Measurements from ENCODE around the gene DDX51.

DDX51 gene

GRCh38 chr12:132160016-132160415, 15.9 kb upstream of the DDX51 start:
- TF ChIP-seq, protein P1, sequence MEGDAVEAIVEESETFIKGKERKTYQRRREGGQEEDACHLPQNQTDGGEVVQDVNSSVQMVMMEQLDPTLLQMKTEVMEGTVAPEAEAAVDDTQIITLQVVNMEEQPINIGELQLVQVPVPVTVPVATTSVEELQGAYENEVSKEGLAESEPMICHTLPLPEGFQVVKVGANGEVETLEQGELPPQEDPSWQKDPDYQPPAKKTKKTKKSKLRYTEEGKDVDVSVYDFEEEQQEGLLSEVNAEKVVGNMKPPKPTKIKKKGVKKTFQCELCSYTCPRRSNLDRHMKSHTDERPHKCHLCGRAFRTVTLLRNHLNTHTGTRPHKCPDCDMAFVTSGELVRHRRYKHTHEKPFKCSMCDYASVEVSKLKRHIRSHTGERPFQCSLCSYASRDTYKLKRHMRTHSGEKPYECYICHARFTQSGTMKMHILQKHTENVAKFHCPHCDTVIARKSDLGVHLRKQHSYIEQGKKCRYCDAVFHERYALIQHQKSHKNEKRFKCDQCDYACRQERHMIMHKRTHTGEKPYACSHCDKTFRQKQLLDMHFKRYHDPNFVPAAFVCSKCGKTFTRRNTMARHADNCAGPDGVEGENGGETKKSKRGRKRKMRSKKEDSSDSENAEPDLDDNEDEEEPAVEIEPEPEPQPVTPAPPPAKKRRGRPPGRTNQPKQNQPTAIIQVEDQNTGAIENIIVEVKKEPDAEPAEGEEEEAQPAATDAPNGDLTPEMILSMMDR (IDR thresholded peaks at IDR 0.05; ENCODE audit: low read depth, low read length) = no peak
- DNase-seq (ENCODE audit: extremely low read depth, low read depth) = no peak

- no peak for DNase-seq (ENCODE audit: extremely low read depth, low read depth)
- TF ChIP-seq, protein P1 (IDR thresholded peaks at IDR 0.05; ENCODE audit: low read depth, low read length) = no peak
Observed at GRCh38 chr12:132159555-132160003, 15.5 kb upstream of the DDX51 start.

DNA sequence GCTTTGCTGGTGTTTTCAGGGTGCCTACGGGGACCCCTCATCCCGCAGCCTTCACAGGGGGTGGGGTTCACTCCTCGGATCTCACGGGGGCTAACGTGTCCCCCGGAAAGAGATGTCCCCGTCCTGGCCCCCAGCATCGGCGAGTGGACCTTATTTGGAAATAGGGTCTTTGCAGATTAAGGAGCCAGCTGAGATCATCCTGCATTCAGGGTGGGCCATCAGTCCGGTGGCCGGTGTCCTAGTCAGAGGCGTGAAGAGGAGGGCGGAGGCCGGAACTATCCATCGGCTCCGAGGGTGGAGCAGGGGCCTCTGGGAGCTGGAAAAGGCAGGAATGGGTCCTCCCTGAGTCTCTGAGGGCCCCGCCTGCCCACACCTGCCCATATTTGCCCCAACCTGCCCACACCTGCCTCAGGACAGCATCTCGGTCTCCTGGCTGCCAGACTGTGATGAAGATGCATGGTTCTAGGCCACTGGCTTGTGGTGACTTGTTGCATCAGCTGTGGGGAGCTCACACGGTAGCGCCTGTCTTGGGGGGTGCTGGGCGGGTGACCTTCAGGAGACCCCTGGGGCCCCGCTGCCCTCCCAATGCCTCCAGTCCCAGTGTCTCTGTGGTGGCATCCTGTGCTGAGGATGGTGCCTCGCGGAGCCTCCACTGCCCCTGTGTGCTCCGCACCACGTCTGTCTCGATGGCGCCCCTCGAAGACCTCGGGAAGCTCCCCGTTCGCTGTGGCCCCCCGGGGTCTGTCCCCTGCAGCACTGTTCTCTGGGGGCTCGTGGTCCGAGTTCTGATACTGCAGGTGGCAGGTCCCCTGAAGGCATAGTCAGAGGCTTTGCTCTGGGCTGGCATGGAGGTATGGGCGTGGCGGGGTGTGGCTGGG, 14.8 kb upstream of the DDX51 start:
- TF ChIP-seq, protein P1 (IDR thresholded peaks at IDR 0.05; ENCODE audit: low read depth, low read length) = no peak
- DNase-seq (ENCODE audit: extremely low read depth, low read depth) = no peak

DNA sequence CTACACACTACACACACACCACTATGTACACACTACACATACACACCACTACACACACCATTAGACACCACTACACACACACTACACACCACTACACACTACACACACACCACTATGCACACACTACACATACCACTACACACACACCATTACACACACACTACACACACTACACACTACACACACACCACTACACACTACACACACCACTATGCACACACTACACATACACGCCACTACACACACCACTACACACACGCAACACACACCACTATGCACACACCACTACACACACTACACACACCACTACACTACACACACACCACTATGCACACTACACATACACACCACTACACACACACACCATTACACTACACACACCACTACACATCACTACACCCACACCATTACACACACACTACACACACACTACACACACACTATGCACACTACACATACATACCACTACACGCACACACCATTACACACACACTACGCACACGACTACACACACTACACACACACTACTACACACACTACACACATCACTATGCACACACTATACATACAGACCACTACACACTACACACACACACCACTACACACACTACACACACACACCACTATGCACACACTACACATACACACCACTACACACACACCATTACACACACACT, 13.8 kb upstream of the DDX51 start:
- TF ChIP-seq, protein P1 (IDR thresholded peaks at IDR 0.05; ENCODE audit: low read depth, low read length) = no peak
- no peak for DNase-seq (ENCODE audit: extremely low read depth, low read depth)

DNA sequence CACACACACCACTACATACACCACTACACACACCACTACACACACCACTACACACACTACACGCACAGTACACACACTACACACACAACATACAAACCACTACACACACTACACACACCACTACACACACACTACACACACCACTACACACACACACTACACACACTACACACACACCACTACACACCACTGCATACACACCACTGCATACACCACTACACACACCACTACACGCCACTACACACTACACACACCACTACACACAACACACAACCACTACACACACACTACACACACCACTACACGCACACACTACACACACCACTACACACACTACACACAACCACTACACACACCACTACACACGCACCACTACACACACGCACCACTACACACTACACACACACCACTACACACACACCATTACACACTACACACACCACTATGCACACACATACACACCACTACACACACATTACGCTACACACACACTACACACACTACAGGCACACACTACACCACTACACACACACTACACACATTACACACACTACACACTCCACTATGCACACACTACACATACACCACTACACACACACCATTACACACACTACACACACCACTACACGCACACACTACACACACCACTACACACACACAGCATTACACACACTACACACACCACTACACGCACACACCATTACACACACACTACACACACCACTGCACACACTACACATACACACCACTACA, 12.6 kb upstream of the DDX51 start:
- no peak for DNase-seq (ENCODE audit: extremely low read depth, low read depth)
- TF ChIP-seq, protein P1 (IDR thresholded peaks at IDR 0.05; ENCODE audit: low read depth, low read length) = no peak

DNA sequence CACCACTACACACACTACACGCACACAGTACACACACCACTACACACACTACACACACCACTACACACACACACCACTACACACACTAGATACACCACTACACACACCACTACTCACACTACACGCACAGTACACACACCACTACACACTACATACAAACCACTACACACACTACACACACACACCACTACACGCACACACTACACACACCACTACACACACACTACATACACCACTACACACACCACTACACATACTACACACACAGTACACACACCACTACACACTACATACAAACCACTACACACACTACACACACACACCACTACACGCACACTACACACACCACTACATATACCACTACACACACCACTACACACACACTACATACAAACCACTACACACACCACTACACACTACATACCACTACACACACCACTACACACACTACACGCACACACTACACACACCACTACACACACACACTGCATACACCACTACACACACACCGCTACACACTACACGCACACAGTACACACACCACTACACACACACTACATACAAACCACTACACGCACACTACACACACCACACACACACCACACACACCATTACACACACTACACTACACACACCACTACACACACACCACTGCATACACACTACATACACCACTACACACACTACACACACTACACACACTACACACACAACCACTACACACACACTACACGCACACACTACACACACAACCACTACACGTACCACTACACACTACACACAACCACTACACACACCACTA, 11.9 kb upstream of the DDX51 start:
- TF ChIP-seq, protein P1 (IDR thresholded peaks at IDR 0.05; ENCODE audit: low read depth, low read length) = no peak
- no peak for DNase-seq (ENCODE audit: extremely low read depth, low read depth)
